Liver (tissue), 9 donors: Measurements from ENCODE around the gene SLC6A3. TPM values are rescaled to one million over a fixed set of nuclear protein-coding genes. Genes with fewer than 3 reads are reported as not detected.

Source experiments
- DNase-seq: peaks from one replicate; pipeline ENCODE4 v3.0.0-alpha.2; 2017; ENCODE audit warnings: low spot score
- H3K27ac ChIP-seq, 2 donors: one replicate each; pipeline ENCODE4 v1.7.0; 2013; ENCODE audit warnings: inconsistent platforms in 2 of 2, low read length in 2 of 2, control low read depth in 1 of 2, low read depth in 1 of 2, mild to moderate bottlenecking in 1 of 2
- H3K27me3 ChIP-seq, 4 donors: one replicate each; pipeline versions ENCODE4 v1.6.1 to v1.7.0; 2013; ENCODE audit warnings: low read length in 3 of 4, inconsistent platforms in 1 of 4, mild to moderate bottlenecking in 1 of 4, moderate library complexity in 1 of 4; ENCODE audit not compliant: control insufficient read depth in 4 of 4, insufficient read depth in 4 of 4
- H3K36me3 ChIP-seq, 4 donors: one replicate each; pipeline versions ENCODE4 v1.6.1 to v1.7.0; 2013; ENCODE audit warnings: low read length in 3 of 4, mild to moderate bottlenecking in 3 of 4, low read depth in 1 of 4, moderate library complexity in 1 of 4; ENCODE audit not compliant: control insufficient read depth in 4 of 4, insufficient read depth in 3 of 4
- H3K4me1 ChIP-seq, 4 donors: one replicate each; pipeline versions ENCODE4 v1.6.1 to v1.7.0; 2013; ENCODE audit warnings: low read length in 3 of 4, mild to moderate bottlenecking in 3 of 4, moderate library complexity in 1 of 4; ENCODE audit not compliant: control insufficient read depth in 4 of 4, insufficient read depth in 4 of 4
- H3K4me3 ChIP-seq, 3 donors: one replicate each; pipeline versions ENCODE4 v1.6.1 to v1.7.0; 2013; ENCODE audit warnings: low read length in 3 of 3, control low read depth in 1 of 3, low read depth in 1 of 3, mild to moderate bottlenecking in 1 of 3
- H3K9ac ChIP-seq, 2 donors: one replicate each; pipeline ENCODE4 v1.7.0; 2013; ENCODE audit warnings: low read length in 2 of 2, mild to moderate bottlenecking in 2 of 2, moderate library complexity in 2 of 2, control low read depth in 1 of 2, low read depth in 1 of 2
- H3K9me3 ChIP-seq, 4 donors: one replicate each; pipeline versions ENCODE4 v1.6.1 to v1.7.0; 2013; ENCODE audit warnings: low read length in 3 of 4; ENCODE audit not compliant: control insufficient read depth in 4 of 4
- EGR1 ChIP-seq, 2 donors: IDR thresholded peaks; 2 replicates each; pipeline ENCODE4 v1.6.1; 2016 to 2018; ENCODE audit warnings: antibody characterized with exemption in 2 of 2, low read depth in 2 of 2
- FOXA1 ChIP-seq: IDR thresholded peaks from 2 replicates; pipeline ENCODE4 v1.6.1; 2016; ENCODE audit warnings: antibody characterized with exemption
- FOXA2 ChIP-seq: IDR thresholded peaks from 2 replicates; pipeline ENCODE4 v1.6.1; 2016; ENCODE audit warnings: antibody characterized with exemption
- GABPA ChIP-seq, 2 donors: IDR thresholded peaks in 1 of 2; conservative IDR thresholded peaks in 1 of 2; 2 replicates each; pipeline ENCODE4 v1.6.1; 2016; ENCODE audit warnings: antibody characterized with exemption in 2 of 2, mild to moderate bottlenecking in 1 of 2, moderate library complexity in 1 of 2
- HNF4A ChIP-seq, 2 donors: conservative IDR thresholded peaks; 2 replicates each; pipeline ENCODE4 v1.6.1; 2016; ENCODE audit warnings: antibody characterized with exemption in 2 of 2, mild to moderate bottlenecking in 2 of 2
- HNF4G ChIP-seq: IDR thresholded peaks from 2 replicates; pipeline ENCODE4 v1.6.1; 2016; ENCODE audit warnings: antibody characterized with exemption
- JUND ChIP-seq, 2 donors: IDR thresholded peaks; 2 replicates each; pipeline ENCODE4 v1.6.1; 2016; ENCODE audit warnings: antibody characterized with exemption in 2 of 2
- NR2F2 ChIP-seq: IDR thresholded peaks from 2 replicates; pipeline ENCODE4 v1.6.1; 2016; ENCODE audit warnings: antibody characterized with exemption
- RAD21 ChIP-seq, 2 donors: IDR thresholded peaks; 2 replicates each; pipeline ENCODE4 v1.6.1; 2016; ENCODE audit warnings: antibody characterized with exemption in 2 of 2, mild to moderate bottlenecking in 2 of 2
- RXRA ChIP-seq, 2 donors: IDR thresholded peaks; 2 replicates each; pipeline ENCODE4 v1.6.1; 2017 to 2018; ENCODE audit warnings: antibody characterized with exemption in 2 of 2, mild to moderate bottlenecking in 1 of 2
- SP1 ChIP-seq: IDR thresholded peaks from 2 replicates; pipeline ENCODE4 v1.6.1; 2018; ENCODE audit warnings: antibody characterized with exemption, mild to moderate bottlenecking
- TAF1 ChIP-seq: conservative IDR thresholded peaks from 2 replicates; pipeline ENCODE4 v1.6.1; 2016; ENCODE audit warnings: antibody characterized with exemption, mild to moderate bottlenecking
- YY1 ChIP-seq: IDR thresholded peaks from 2 replicates; pipeline ENCODE4 v1.6.1; 2016; ENCODE audit warnings: antibody characterized with exemption, mild to moderate bottlenecking
- WGBS: extraction: QIAGEN DNeasy Blood & Tissue Kit; methylation state at CpG from one replicate; pipeline ENCODE4 v1.1.7; 2013; 5-methylcytosine and 5-hydroxymethylcytosine counted together
- polyA plus RNA-seq, 2 donors: library from polyadenylated mRNA; stranded (reverse) in 1 of 2; unstranded in 1 of 2; fragments of 200-250 nt in 1 of 2; fragments of >200 nt in 1 of 2; fragmentation: Nextera tagmentation in 1 of 2; extraction: Ambion mirVana in 1 of 2; gene quantifications; one replicate each; pipeline versions ENCODE4 v1.2.1 to v1.2.3, GENCODE V29; 2013 to 2015
- total RNA-seq, 2 donors: library from RNA; depleted of rRNA; stranded (reverse); fragments of >200 nt; gene quantifications; one replicate each; pipeline ENCODE4 v1.2.3, GENCODE V29; 2014
- TF ChIP-seq, protein P1 (sequence below): IDR thresholded peaks from 2 replicates; pipeline ENCODE4 v1.6.1; 2016; ENCODE audit warnings: antibody characterized with exemption, mild to moderate bottlenecking
- TF ChIP-seq, protein P2 (sequence below): fragments of 150-350 bp; IDR thresholded peaks from 2 replicates; pipeline ENCODE4 v1.5.1; 2017; ENCODE audit warnings: improper control_type of control experiment, low read depth, low read length; ENCODE audit not compliant: missing input control
- TF ChIP-seq, protein P3 (sequence below): IDR thresholded peaks from 2 replicates; pipeline ENCODE4 v1.6.1; 2016; ENCODE audit warnings: antibody characterized with exemption
- TF ChIP-seq, protein P4 (sequence below): IDR thresholded peaks from 2 replicates; pipeline ENCODE4 v1.6.1; 2016; ENCODE audit warnings: antibody characterized with exemption
- TF ChIP-seq, protein P5 (sequence below): IDR thresholded peaks from 2 replicates; pipeline ENCODE4 v1.6.1; 2016; ENCODE audit warnings: antibody characterized with exemption
- donor health status: healthy.
- donor health status: healthy.
- donor health status: healthy.
- donor health status: healthy.
- donor health status: healthy.

The SLC6A3 gene
- total and polyA plus RNA-seq, 4 donors: not detected

DNA sequence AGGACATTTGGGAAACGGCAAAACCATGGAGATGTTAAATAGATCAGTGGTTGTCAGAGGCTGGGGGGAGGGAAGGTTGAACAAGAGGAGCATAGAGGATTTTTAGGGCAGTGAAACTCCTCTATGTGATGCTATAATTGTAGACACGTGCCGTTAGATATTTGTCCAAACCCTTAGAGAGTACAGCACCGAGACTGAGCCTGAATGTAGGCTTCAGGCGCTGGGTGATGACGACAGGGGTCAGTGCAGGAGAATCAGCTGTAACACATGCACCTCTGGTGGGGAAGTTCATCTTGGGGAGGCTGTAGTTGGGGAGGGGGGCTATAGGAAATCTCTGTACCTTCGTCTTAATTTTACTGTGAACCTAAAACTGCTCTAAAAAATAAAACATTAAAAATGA lies 78.1 kb downstream of the SLC6A3 start (continued):
- TF ChIP-seq TAF1 (no peak), SP1 (no peak)

DNA sequence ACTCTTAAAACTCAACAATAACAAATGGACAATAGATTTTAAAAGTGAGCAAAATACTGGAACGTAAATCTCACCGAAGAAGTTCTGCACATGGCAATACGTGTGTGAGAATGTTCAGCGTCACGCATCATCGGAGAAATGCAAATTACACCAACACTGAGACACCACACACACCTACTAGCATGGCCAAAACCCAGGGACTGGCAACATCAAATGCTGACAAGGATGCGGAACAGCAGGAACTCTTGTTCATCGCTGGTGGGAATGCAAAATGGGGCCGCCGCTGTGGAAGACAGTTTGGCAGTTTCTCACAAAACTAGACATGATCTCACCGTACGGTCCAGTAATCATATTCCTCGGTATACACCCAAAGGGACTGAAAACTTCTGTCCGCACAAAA lies 78.7 kb downstream of the SLC6A3 start:
- Histone ChIP-seq H3K4me3 (no peak overlapping the region), H3K36me3 (no peaks in the 10 kb centered on the region), H3K9ac (no peak overlapping the region), H3K27ac (no peak overlapping the region), H3K4me1 (no peaks in the 10 kb centered on the region), H3K9me3 (no peaks in the 10 kb centered on the region), H3K27me3 (peaks cover 0 to 4% (median under 1%) of the 10 kb centered on the region in 4 donors)
- 90% methylated on average over 14 of the region's 14 CpGs for WGBS
- DNase-seq: no peak
- TF ChIP-seq SP1: no peak
- no peak for TF ChIP-seq RAD21 (IDR thresholded peaks at IDR 0.05)
- no peak for TF ChIP-seq NR2F2
- TF ChIP-seq, protein P1, sequence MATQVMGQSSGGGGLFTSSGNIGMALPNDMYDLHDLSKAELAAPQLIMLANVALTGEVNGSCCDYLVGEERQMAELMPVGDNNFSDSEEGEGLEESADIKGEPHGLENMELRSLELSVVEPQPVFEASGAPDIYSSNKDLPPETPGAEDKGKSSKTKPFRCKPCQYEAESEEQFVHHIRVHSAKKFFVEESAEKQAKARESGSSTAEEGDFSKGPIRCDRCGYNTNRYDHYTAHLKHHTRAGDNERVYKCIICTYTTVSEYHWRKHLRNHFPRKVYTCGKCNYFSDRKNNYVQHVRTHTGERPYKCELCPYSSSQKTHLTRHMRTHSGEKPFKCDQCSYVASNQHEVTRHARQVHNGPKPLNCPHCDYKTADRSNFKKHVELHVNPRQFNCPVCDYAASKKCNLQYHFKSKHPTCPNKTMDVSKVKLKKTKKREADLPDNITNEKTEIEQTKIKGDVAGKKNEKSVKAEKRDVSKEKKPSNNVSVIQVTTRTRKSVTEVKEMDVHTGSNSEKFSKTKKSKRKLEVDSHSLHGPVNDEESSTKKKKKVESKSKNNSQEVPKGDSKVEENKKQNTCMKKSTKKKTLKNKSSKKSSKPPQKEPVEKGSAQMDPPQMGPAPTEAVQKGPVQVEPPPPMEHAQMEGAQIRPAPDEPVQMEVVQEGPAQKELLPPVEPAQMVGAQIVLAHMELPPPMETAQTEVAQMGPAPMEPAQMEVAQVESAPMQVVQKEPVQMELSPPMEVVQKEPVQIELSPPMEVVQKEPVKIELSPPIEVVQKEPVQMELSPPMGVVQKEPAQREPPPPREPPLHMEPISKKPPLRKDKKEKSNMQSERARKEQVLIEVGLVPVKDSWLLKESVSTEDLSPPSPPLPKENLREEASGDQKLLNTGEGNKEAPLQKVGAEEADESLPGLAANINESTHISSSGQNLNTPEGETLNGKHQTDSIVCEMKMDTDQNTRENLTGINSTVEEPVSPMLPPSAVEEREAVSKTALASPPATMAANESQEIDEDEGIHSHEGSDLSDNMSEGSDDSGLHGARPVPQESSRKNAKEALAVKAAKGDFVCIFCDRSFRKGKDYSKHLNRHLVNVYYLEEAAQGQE: no peak
- TF ChIP-seq JUND (IDR thresholded peaks at IDR 0.05): no peak
- TF ChIP-seq, protein P2, sequence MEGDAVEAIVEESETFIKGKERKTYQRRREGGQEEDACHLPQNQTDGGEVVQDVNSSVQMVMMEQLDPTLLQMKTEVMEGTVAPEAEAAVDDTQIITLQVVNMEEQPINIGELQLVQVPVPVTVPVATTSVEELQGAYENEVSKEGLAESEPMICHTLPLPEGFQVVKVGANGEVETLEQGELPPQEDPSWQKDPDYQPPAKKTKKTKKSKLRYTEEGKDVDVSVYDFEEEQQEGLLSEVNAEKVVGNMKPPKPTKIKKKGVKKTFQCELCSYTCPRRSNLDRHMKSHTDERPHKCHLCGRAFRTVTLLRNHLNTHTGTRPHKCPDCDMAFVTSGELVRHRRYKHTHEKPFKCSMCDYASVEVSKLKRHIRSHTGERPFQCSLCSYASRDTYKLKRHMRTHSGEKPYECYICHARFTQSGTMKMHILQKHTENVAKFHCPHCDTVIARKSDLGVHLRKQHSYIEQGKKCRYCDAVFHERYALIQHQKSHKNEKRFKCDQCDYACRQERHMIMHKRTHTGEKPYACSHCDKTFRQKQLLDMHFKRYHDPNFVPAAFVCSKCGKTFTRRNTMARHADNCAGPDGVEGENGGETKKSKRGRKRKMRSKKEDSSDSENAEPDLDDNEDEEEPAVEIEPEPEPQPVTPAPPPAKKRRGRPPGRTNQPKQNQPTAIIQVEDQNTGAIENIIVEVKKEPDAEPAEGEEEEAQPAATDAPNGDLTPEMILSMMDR: no peak
- TF ChIP-seq EGR1 (IDR thresholded peaks at IDR 0.05; ENCODE audit: low read depth in 2 of 2): no peak
- TF ChIP-seq, protein P3, sequence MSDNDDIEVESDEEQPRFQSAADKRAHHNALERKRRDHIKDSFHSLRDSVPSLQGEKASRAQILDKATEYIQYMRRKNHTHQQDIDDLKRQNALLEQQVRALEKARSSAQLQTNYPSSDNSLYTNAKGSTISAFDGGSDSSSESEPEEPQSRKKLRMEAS: no peak
- TF ChIP-seq RXRA (IDR thresholded peaks at IDR 0.05): no peak
- TF ChIP-seq FOXA1: no peak
- TF ChIP-seq HNF4G: no peak
- TF ChIP-seq FOXA2: no peak
- TF ChIP-seq, protein P4, sequence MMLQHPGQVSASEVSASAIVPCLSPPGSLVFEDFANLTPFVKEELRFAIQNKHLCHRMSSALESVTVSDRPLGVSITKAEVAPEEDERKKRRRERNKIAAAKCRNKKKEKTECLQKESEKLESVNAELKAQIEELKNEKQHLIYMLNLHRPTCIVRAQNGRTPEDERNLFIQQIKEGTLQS: no peak

DNA sequence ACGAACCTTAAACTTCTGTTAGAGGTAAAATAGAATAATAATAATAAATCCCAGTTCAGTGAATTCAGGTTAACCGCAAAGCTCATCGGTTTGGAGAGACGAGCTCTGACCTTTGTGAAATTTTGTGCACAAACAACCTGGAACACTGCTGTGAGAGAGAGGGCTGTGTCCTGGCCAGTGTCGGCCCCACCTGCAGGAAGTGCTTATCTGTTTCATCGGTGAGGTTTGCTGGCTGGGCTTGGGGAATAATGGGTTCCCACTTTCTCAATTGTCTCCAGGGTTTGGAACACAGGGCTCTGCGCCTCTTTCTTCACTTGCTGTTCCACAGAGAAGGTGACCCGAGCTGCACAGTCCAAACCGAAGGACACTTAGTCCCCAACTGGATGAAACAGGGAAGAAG lies 81.0 kb downstream of the SLC6A3 start:
- Histone ChIP-seq H3K27ac (no peak overlapping the region), H3K36me3 (no peaks in the 10 kb centered on the region), H3K4me1 (no peaks in the 10 kb centered on the region), H3K27me3 (peaks cover 0 to 6% (median under 1%) of the 10 kb centered on the region in 4 donors), H3K9me3 (no peaks in the 10 kb centered on the region), H3K4me3 (no peak overlapping the region), H3K9ac (no peak overlapping the region)
- 62% methylated on average over 9 of the region's 9 CpGs for WGBS
- no peak for TF ChIP-seq HNF4A (conservative IDR thresholded peaks at IDR 0.05)
- TF ChIP-seq FOXA2: no peak
- TF ChIP-seq, protein P4: no peak
- no peak for TF ChIP-seq HNF4G
- TF ChIP-seq, protein P2: no peak
- TF ChIP-seq, protein P5, sequence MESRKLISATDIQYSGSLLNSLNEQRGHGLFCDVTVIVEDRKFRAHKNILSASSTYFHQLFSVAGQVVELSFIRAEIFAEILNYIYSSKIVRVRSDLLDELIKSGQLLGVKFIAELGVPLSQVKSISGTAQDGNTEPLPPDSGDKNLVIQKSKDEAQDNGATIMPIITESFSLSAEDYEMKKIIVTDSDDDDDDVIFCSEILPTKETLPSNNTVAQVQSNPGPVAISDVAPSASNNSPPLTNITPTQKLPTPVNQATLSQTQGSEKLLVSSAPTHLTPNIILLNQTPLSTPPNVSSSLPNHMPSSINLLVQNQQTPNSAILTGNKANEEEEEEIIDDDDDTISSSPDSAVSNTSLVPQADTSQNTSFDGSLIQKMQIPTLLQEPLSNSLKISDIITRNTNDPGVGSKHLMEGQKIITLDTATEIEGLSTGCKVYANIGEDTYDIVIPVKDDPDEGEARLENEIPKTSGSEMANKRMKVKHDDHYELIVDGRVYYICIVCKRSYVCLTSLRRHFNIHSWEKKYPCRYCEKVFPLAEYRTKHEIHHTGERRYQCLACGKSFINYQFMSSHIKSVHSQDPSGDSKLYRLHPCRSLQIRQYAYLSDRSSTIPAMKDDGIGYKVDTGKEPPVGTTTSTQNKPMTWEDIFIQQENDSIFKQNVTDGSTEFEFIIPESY: no peak
- no peak for TF ChIP-seq TAF1
- no peak for TF ChIP-seq GABPA (IDR thresholded peaks at IDR 0.05 in 1 of 2, conservative IDR thresholded peaks at IDR 0.05 in 1 of 2)
- TF ChIP-seq NR2F2: no peak
- TF ChIP-seq RXRA (IDR thresholded peaks at IDR 0.05): no peak
- TF ChIP-seq, protein P3: no peak
- no peak for TF ChIP-seq YY1
- DNase-seq: no peak
